Activated T-helper 2 cell treated with anti-CD3 and anti-CD28 coated beads, Interferon-gamma antibody, Interleukin-2, Interleukin-4, amounts not matched to agents 10 μg/mL and 5 μg/mL and 100 μg/mL, durations not matched to agents 14 hours and 24 hours and 36 hours (primary cell): ENCODE measurements around the gene MDP1. TPM values are rescaled to one million over a fixed set of nuclear protein-coding genes. Genes with fewer than 3 reads are reported as not detected.

Experiments
- DNase-seq: peaks from one replicate; pipeline ENCODE4 v3.0.0; 2021; ENCODE audit warnings: low spot score
- H3K27ac Mint-ChIP-seq: one replicate; pipeline ENCODE4 v1.8.0; 2021; ENCODE audit warnings: mixed read lengths
- H3K27me3 Mint-ChIP-seq: one replicate; pipeline ENCODE4 v1.8.0; 2021; ENCODE audit warnings: low read depth, mixed read lengths
- H3K36me3 Mint-ChIP-seq: one replicate; pipeline ENCODE4 v1.8.0; 2021; ENCODE audit warnings: low read depth, mixed read lengths
- H3K4me1 Mint-ChIP-seq: one replicate; pipeline ENCODE4 v1.8.0; 2021; ENCODE audit warnings: low read depth, mixed read lengths
- H3K4me3 Mint-ChIP-seq: one replicate; pipeline ENCODE4 v1.8.0; 2021; ENCODE audit warnings: low read depth, mild to moderate bottlenecking, moderate library complexity, mixed read lengths
- H3K9me3 Mint-ChIP-seq: one replicate; pipeline ENCODE4 v1.8.0; 2021; ENCODE audit warnings: mixed read lengths
- intact Hi-C: fragments of 100-400 bp; cut with micrococcal nuclease; formaldehyde crosslinking; loops from one replicate; pipeline ENCODE4 v1.15.1; 2023
- total RNA-seq: library from RNA; stranded (reverse); gene quantifications from 2 replicates; pipeline ENCODE4 v1.2.3, GENCODE V29; 2022

MDP1 gene
- total RNA-seq, 1 donor from 2014 or later = 13.2 TPM

DNA sequence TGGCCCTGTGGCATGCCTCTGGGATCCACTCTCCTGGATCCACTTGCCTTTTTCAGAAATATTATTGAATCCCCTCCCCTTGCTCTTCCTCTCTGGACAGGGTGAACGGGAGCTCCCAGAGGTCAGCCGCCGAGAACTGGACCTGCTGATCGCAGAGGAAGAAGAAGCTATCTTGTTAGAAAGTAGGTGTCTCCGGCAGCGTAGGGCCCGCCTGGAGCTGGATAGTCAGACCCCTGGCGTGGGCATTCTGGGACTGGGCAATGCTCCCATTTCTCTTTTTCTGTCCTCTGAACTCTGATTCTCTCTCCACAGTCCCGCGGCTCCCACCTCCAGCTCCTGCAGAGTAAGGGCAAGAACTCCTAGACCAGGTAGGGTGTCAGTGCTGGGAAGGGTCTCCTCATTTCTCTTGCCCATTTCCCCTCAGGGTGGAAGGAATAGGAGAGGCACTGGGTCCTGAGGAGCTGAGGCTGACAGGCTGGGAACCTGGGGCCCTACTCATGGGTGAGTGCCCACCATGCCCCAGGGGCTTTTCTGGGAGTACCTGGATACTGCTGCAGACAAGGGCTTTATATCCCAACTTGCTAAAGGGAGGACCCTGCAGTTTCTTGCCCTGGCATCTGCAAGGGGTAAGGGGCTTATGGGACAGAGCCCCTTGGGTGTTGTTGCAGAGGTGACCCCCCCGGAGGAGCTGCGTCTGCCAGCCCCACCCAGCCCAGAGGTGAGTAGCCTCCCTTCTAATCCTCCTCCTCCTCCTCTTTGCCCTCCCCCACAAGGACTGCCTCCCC lies 38.6 kb downstream of the MDP1 start:
- DNase-seq = no peak
- Mint-ChIP-seq H3K27me3 (no peaks in the 10 kb centered on the region), H3K4me3 (no peak overlapping the region), H3K9me3 (no peaks in the 10 kb centered on the region), H3K36me3 (peaks cover 70% of the 10 kb centered on the region), H3K4me1 (peaks cover 6% of the 10 kb centered on the region), H3K27ac (no peak overlapping the region)
- intact Hi-C loops = no loop called here

DNA sequence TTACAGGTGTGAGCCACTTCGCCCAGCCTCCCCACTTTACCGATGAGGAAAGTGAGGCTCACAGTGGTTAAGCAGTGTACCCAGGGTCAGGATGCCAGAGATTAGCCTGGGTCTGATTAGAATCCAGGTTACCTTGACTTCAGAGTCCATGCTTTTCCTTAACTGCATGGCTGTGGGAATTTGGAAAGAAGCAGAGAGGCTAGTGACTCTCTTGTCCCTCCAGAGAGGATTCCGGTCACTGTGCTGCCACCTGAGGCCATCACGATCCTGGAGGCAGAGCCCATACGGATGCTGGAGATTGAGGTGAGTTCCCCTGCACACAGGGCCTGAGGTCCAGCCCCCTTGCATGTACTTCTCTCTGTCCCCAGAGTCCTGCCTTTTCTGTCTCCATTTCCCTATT lies 39.3 kb downstream of the MDP1 start:
- Mint-ChIP-seq H3K27me3 (no peaks in the 10 kb centered on the region), H3K4me1 (peaks cover 7% of the 10 kb centered on the region), H3K4me3 (no peak overlapping the region), H3K36me3 (peaks cover 67% of the 10 kb centered on the region), H3K9me3 (no peaks in the 10 kb centered on the region), H3K27ac (no peak overlapping the region)
- intact Hi-C loops = no loop called here
- DNase-seq = no peak

DNA sequence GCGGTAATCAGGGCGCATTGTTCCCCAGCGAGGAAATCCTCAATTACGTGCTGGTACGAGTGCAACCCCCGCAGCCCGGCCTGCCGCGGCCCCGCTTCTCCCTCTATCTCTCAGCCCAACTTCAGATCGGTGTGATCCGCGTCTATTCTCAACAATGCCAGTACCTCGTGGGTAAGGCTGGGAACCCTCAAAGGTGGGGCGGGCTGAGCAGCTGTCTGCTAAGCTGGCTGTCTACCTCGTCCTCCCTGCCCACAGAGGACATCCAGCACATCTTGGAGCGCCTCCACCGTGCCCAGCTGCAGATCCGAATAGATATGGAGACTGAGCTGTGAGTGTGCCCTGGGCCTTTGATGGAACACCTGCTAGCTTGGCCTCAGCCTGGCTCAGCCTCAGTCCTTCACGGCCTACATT lies 43.0 kb downstream of the MDP1 start:
- Mint-ChIP-seq H3K9me3 (no peaks in the 10 kb centered on the region), H3K4me3 (no peak overlapping the region), H3K4me1 (peaks cover 21% of the 10 kb centered on the region), H3K27me3 (no peaks in the 10 kb centered on the region), H3K36me3 (peaks cover 69% of the 10 kb centered on the region), H3K27ac (no peak overlapping the region)
- intact Hi-C loops = no loop called here
- DNase-seq = no peak

DNA sequence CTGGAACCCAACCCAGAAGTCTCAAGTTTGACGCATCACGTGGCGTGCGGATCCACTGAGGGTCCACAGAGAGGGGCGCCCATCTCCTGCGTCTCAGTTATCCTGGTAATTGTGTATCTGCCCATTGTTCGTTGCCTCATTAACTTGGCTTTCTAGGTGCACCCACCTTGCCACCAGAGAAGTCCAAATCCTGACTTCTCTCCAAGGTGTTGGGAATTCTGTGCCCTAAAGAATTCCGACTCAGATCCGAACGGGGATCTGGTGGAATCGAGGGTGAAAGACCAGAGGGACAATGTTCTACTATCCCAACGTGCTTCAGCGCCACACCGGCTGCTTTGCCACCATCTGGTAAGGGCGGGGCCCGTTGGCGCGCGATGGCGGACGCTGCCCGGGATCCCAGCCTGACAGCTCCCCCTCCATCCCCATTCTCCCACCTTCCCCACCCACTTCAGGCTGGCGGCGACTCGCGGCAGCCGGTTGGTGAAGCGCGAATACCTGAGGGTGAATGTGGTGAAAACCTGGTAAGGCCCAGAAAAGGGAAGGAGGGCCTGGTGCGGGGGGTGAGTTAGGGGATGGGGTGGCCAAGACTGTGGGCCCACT lies 43.5 kb downstream of the MDP1 start:
- Mint-ChIP-seq H3K9me3 (no peaks in the 10 kb centered on the region), H3K4me3 (peak overlapping the region; percentile 60), H3K27ac (no peak overlapping the region), H3K4me1 (peaks cover 24% of the 10 kb centered on the region), H3K36me3 (peaks cover 70% of the 10 kb centered on the region), H3K27me3 (no peaks in the 10 kb centered on the region)
- DNase-seq = no peak
- intact Hi-C loops = no loop called here

DNA sequence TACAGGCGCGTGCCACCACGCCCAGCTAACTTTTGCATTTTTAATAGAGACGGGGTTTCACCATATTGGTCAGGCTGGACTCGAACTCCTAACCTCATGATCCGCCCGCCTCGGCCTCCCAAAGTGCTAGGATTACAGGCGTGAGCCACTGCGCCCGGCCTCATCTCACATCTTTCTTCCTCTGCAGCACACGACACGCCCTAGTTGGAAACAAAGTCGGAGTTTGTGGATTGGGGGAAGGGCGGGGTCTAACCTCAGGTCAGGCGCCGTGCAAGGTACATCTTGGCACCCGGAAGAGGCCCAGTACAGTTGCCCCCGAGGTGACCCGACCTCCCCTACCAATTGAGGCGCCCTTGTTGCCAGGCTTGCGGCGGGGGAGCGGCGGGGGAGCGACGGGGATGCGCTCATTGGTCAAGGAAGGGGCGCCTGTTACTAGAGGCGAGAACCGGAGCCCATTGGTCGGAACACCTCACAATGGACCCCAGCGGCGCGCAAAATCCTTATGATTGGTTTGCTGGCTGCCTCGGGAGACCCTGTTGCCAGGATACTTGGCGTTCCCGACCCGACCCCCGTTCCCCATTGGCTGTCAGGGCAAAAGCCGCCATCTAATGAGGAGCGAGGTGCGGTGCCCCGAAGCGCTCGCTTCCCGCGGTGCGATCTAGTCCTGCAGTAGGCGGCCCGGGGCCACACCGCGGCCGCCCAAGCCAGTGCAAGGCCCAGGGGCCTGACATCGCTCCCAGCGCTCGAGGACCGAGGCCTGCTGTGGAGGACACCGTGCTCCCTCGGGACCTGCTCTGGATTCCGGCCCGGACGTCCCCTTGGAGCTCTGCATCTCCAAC lies 44.2 kb downstream of the MDP1 start, which contains the start of gene REC8:
TSS of gene REC8 (plus strand) at position 659 of the 839 bp plus-strand sequence. CDS start 473 bp downstream, outside the sequence.
- H3K4me1 Mint-ChIP-seq = peaks cover 27% of the 10 kb centered on the region
- peak within 1 kb of the TSS; percentile 69 for H3K4me3 Mint-ChIP-seq
- no peaks in the 10 kb centered on the region for H3K27me3 Mint-ChIP-seq
- peak within 1 kb of the TSS; percentile 58 for H3K27ac Mint-ChIP-seq
- no peaks in the 10 kb centered on the region for H3K9me3 Mint-ChIP-seq
- DNase-seq = peak; percentile 41
- peaks cover 70% of the 10 kb centered on the region for H3K36me3 Mint-ChIP-seq
- intact Hi-C loops = no loop called here

DNA sequence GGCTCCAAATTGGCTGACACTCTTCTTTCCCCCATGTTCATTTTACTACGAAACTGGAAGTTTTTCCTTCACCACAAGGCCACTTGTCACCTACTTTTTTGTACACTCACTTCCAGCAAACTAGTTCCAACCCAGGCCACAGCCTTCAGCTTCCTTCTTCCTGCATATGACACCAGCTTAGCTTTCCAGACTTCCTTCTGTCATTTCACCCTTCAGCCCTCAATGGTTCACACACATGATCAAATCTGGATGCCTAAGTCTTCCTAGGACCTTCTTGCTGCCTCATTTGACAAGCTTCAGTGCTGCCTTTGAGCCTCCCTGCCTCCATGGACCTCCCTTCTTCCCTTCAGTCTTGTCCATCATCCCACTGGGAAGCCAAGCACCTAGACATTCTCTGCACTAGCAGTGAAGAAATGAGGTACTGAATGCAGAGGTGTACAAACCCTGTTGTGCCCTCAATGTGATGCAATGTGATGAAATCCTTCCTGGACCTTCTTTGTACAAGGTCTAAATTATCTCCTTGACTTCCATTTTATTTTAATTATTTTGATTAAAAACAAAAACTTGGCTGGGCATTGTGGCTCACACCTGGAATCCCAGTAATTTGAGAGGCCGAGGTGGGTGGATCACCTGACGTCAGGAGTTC lies 48.3 kb downstream of the MDP1 start:
- Mint-ChIP-seq H3K27ac (peak overlapping the region; percentile 74), H3K9me3 (no peaks in the 10 kb centered on the region), H3K36me3 (peaks cover 86% of the 10 kb centered on the region), H3K4me1 (peaks cover 40% of the 10 kb centered on the region), H3K27me3 (no peaks in the 10 kb centered on the region), H3K4me3 (no peak overlapping the region)
- intact Hi-C loops = no loop called here
- no peak for DNase-seq

DNA sequence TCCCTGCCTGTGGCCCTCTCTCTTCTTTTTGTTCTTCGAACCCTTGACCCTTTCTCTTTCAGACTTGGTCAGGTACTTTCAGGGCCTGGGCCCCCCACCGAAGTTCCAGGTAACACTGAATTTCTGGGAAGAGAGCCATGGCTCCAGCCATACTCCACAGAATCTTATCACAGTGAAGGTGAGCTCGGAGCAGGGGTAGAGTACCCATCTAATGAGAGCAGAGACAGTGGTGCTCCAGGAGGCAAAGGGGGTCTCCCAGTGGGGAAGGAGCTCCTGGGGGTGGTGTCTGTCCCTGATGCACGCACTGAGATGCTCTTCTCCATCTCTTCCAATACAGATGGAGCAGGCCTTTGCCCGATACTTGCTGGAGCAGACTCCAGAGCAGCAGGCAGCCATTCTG lies 50.1 kb downstream of the MDP1 start:
- no peaks in the 10 kb centered on the region for H3K27me3 Mint-ChIP-seq
- no peak overlapping the region for H3K4me3 Mint-ChIP-seq
- H3K27ac Mint-ChIP-seq = no peak overlapping the region
- peaks cover 89% of the 10 kb centered on the region for H3K36me3 Mint-ChIP-seq
- no peaks in the 10 kb centered on the region for H3K9me3 Mint-ChIP-seq
- no peak for DNase-seq
- intact Hi-C loops = no loop called here
- H3K4me1 Mint-ChIP-seq = peaks cover 42% of the 10 kb centered on the region

DNA sequence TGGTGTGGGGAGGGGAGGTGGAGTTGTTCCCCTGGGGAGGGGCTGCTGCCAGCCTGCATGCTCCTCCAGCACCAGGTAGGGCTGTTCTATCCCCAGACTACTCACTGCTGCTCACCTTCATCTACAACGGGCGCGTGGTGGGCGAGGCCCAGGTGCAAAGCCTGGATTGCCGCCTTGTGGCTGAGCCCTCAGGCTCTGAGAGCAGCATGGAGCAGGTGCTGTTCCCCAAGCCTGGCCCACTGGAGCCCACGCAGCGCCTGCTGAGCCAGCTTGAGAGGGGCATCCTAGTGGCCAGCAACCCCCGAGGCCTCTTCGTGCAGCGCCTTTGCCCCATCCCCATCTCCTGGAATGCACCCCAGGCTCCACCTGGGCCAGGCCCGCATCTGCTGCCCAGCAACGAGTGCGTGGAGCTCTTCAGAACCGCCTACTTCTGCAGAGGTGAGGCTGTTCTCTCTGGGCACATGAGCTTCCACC lies 51.3 kb downstream of the MDP1 start:
- intact Hi-C loops = loop anchor here (5.0 kb wide), 1 partner anchor 107 kb away; no protein-coding TSS in a partner anchor
- no peaks in the 10 kb centered on the region for H3K27me3 Mint-ChIP-seq
- H3K27ac Mint-ChIP-seq = peak overlapping the region; percentile 59
- peaks cover 50% of the 10 kb centered on the region for H3K4me1 Mint-ChIP-seq
- no peak overlapping the region for H3K4me3 Mint-ChIP-seq
- H3K36me3 Mint-ChIP-seq = peaks cover 92% of the 10 kb centered on the region
- no peak for DNase-seq
- no peaks in the 10 kb centered on the region for H3K9me3 Mint-ChIP-seq

Other genes starting within 250 kb of the MDP1 start
- 23.9 and 24.9 TPM in 2 replicates for gene DHRS4L2, start 227.1 kb downstream of the MDP1 start, total RNA-seq
- 1.3 and 1.7 TPM in 2 replicates for gene CARMIL3, start 164.1 kb downstream of the MDP1 start, total RNA-seq
- gene CPNE6, start 144.5 kb downstream of the MDP1 start, total RNA-seq = not detected in 2 replicates
- gene PCK2, start 121.8 kb downstream of the MDP1 start, total RNA-seq = 62.7 and 62.8 TPM in 2 replicates
- 67.2 and 77.3 TPM in 2 replicates for gene DCAF11, start 101.3 kb downstream of the MDP1 start, total RNA-seq
- gene NRL, start 101.1 kb downstream of the MDP1 start, total RNA-seq = 1.6 and 1.8 TPM in 2 replicates
- gene FITM1, start 85.4 kb downstream of the MDP1 start, total RNA-seq = 1.0 and 1.2 TPM in 2 replicates
- 340 and 342 TPM in 2 replicates for gene PSME1, start 79.9 kb downstream of the MDP1 start, total RNA-seq
- gene EMC9, start 74.5 kb downstream of the MDP1 start, total RNA-seq = 26.4 and 30.4 TPM in 2 replicates
- gene PSME2, start 69.5 kb downstream of the MDP1 start, total RNA-seq = 567 TPM in 2 replicates
- gene RNF31, start 68.6 kb downstream of the MDP1 start, total RNA-seq = 80.4 and 92.0 TPM in 2 replicates
- 124 and 129 TPM in 2 replicates for gene IRF9, start 54.8 kb downstream of the MDP1 start, total RNA-seq
- gene REC8, start 44.0 kb downstream of the MDP1 start, total RNA-seq = 20.0 and 28.2 TPM in 2 replicates
- 77.0 and 80.4 TPM in 2 replicates for gene IPO4, start 27.2 kb downstream of the MDP1 start, total RNA-seq
- gene TM9SF1, start 20.6 kb downstream of the MDP1 start, total RNA-seq = 27.8 and 30.8 TPM in 2 replicates
- 0.21 TPM in 1 of 2 replicates, not detected in the other for gene TSSK4, start 10.4 kb downstream of the MDP1 start, total RNA-seq
- gene CHMP4A, start 2.6 kb downstream of the MDP1 start, total RNA-seq = 80.0 and 82.4 TPM in 2 replicates
- gene NEDD8, start 16.3 kb upstream of the MDP1 start, total RNA-seq = 194 and 202 TPM in 2 replicates
- 36.3 and 43.8 TPM in 2 replicates for gene GMPR2, start 16.9 kb upstream of the MDP1 start, total RNA-seq
- 81.1 and 87.3 TPM in 2 replicates for gene TINF2, start 26.6 kb upstream of the MDP1 start, total RNA-seq
- 3.4 and 4.4 TPM in 2 replicates for gene TGM1, start 47.1 kb upstream of the MDP1 start, total RNA-seq
- gene RABGGTA, start 55.5 kb upstream of the MDP1 start, total RNA-seq = 33.9 and 38.4 TPM in 2 replicates
- gene DHRS1, start 83.7 kb upstream of the MDP1 start, total RNA-seq = 9.7 and 10.4 TPM in 2 replicates
- 39.7 and 42.0 TPM in 2 replicates for gene NOP9, start 83.8 kb upstream of the MDP1 start, total RNA-seq
- gene CIDEB, start 91.9 kb upstream of the MDP1 start, total RNA-seq = 19.6 and 24.7 TPM in 2 replicates
- gene LTB4R2, start 94.1 kb upstream of the MDP1 start, total RNA-seq = 7.9 and 9.5 TPM in 2 replicates
- gene LTB4R, start 95.4 kb upstream of the MDP1 start, total RNA-seq = 10.7 and 11.9 TPM in 2 replicates
- 1.5 and 2.3 TPM in 2 replicates for gene ADCY4, start 119.0 kb upstream of the MDP1 start, total RNA-seq
- gene RIPK3, start 123.9 kb upstream of the MDP1 start, total RNA-seq = 13.2 and 15.4 TPM in 2 replicates
- 0.21 TPM in 1 of 2 replicates, not detected in the other for gene NFATC4, start 152.1 kb upstream of the MDP1 start, total RNA-seq
- 0.02 and 0.34 TPM in 2 replicates for gene NYNRIN, start 182.9 kb upstream of the MDP1 start, total RNA-seq
- gene CBLN3, start 213.6 kb upstream of the MDP1 start, total RNA-seq = 5.4 and 5.5 TPM in 2 replicates
- gene KHNYN, start 213.9 kb upstream of the MDP1 start, total RNA-seq = 72.6 and 75.3 TPM in 2 replicates
- 40.8 and 47.7 TPM in 2 replicates for gene SDR39U1, start 226.7 kb upstream of the MDP1 start, total RNA-seq